PFSK-1 (cell line): ENCODE data around the gene IL4R.

Source experiments
- FOXP2 ChIP-seq: optimal IDR thresholded peaks from 2 replicates; pipeline ENCODE3; 2011; ENCODE audit warnings: borderline replicate concordance, control low read depth, inconsistent platforms; ENCODE audit not compliant: insufficient read depth; ENCODE audit errors: extremely low read length, extremely low read depth
- POLR2AphosphoS5 ChIP-seq: IDR thresholded peaks from 2 replicates; pipeline ENCODE4 v1.6.1; 2012; ENCODE audit warnings: low read depth, mild to moderate bottlenecking, control low read depth, low read length, moderate library complexity
- REST ChIP-seq, 2 experiments: IDR thresholded peaks; 2 replicates each; pipeline versions ENCODE4 v1.6.1 to v1.8.0; 2011 to 2012; ENCODE audit warnings: low read depth in 2 of 2, low read length in 2 of 2, control low read depth in 1 of 2, inconsistent platforms in 1 of 2, mild to moderate bottlenecking in 1 of 2, moderate library complexity in 1 of 2; ENCODE audit not compliant: insufficient read depth in 1 of 2
- SIN3A ChIP-seq: IDR thresholded peaks from 2 replicates; pipeline ENCODE4 v1.6.1; 2012; ENCODE audit warnings: mild to moderate bottlenecking, low read length, moderate library complexity, borderline replicate concordance; ENCODE audit not compliant: insufficient read depth
- TAF1 ChIP-seq: IDR thresholded peaks from 2 replicates; pipeline ENCODE4 v1.6.1; 2012; ENCODE audit warnings: low read length, control low read depth, borderline replicate concordance; ENCODE audit not compliant: insufficient read depth

The IL4R gene

GRCh38 chr16:27381236-27381635 lies 67.5 kb downstream of the IL4R start:
- TF ChIP-seq TAF1 (no peak), REST (IDR thresholded peaks at IDR 0.05; ENCODE audit: insufficient read depth in 1 of 2, low read depth in 2 of 2, low read length in 2 of 2) (no peak), POLR2AphosphoS5 (no peak), FOXP2 (no peak), SIN3A (no peak)

- no peak for TF ChIP-seq FOXP2
- no peak for TF ChIP-seq REST (IDR thresholded peaks at IDR 0.05; ENCODE audit: insufficient read depth in 1 of 2, low read depth in 2 of 2, low read length in 2 of 2)
- TF ChIP-seq SIN3A, result no peak
- TF ChIP-seq POLR2AphosphoS5, result no peak
- no peak for TF ChIP-seq TAF1
Measured at GRCh38 chr16:27381974-27382855, 68.4 kb downstream of the IL4R start.

GRCh38 chr16:27383556-27384243 lies 69.9 kb downstream of the IL4R start:
- TF ChIP-seq SIN3A (no peak), FOXP2 (no peak)

DNA sequence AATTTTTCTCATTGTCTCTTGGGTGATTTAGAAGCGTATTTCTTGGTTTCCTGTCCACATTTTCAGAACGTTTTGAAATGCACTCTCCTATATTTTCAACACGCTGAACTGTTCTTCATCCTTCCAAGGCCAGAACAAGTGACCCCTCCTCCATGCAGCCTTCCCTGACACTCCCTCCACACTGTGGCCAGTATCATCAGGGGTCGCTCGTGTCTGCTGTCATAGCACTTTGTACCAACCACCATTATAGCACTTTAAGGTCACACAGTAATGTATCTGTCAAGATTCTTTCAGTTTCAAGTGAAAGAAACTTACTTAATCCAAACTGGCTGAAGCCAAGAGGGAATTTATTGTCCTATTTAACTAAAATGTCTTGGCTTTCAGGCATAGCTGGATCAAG lies 70.7 kb downstream of the IL4R start:
- no peak for TF ChIP-seq SIN3A
- no peak for TF ChIP-seq POLR2AphosphoS5
- TF ChIP-seq FOXP2, result no peak
- no peak for TF ChIP-seq TAF1
- TF ChIP-seq REST (IDR thresholded peaks at IDR 0.05; ENCODE audit: insufficient read depth in 1 of 2, low read depth in 2 of 2, low read length in 2 of 2), result no peak

DNA sequence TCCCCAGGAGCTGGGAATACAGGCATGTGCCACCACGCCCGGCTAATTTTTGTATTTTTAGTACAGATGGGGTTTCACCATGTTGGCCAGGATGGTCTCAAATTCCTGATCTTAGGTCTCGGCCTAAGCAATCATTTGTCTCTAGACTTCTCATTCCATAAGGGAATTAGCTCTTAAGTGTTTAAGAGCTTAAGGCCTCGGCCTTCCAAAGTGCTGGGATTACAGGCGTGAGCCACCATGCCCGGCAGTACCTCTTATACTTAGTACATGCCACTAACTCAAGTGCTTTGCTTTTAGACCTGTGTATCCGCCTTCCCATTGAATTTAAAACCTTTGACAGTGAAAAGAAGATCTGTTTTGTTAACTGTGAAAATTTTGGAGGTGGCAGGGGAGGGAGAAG lies 71.6 kb downstream of the IL4R start:
- TF ChIP-seq REST (IDR thresholded peaks at IDR 0.05; ENCODE audit: insufficient read depth in 1 of 2, low read depth in 2 of 2, low read length in 2 of 2) (no peak), FOXP2 (no peak), SIN3A (no peak), TAF1 (no peak), POLR2AphosphoS5 (no peak)
